WTC11 (cell line): ENCODE results near the gene ASB5. TPM values are rescaled to one million over a fixed set of nuclear protein-coding genes. Genes with fewer than 3 reads are reported as not detected.

Source experiments
- ATAC-seq: fragments of 200-7000 bp; cut with Tn5 transposase; 2 replicates; pipeline ENCODE4 v1.10.0; 2021; ENCODE audit warnings: mild to moderate bottlenecking, moderate library complexity
- CTCF ChIA-PET: fragments of 300-600 bp; sonication (Branson Sonifier 250); formaldehyde crosslinking; loops from one replicate; lab custom pipeline; 2021; ENCODE audit warnings: antibody characterized with exemption; lab: Charles Lee
- POLR2A ChIA-PET: fragments of 350-600 bp; sonication (Branson Sonifier 250); formaldehyde crosslinking; loops from one replicate; lab custom pipeline; 2021; ENCODE audit warnings: antibody characterized with exemption; lab: Charles Lee
- DNase-seq: peaks from one replicate; pipeline ENCODE4 v3.0.0; 2021; ENCODE audit warnings: low spot score
- H3K27ac Mint-ChIP-seq: 2 replicates; pipeline ENCODE4 v1.8.0; 2021; ENCODE audit warnings: mixed read lengths
- H3K27me3 Mint-ChIP-seq: 2 replicates; pipeline ENCODE4 v1.8.0; 2021; ENCODE audit warnings: low read depth, mild to moderate bottlenecking, moderate library complexity, mixed read lengths
- H3K36me3 Mint-ChIP-seq: 2 replicates; pipeline ENCODE4 v1.8.0; 2021; ENCODE audit warnings: mixed read lengths
- H3K4me1 Mint-ChIP-seq: 2 replicates; pipeline ENCODE4 v1.8.0; 2022; ENCODE audit warnings: mixed read lengths
- H3K4me3 Mint-ChIP-seq: 2 replicates; pipeline ENCODE4 v1.8.0; 2021; ENCODE audit warnings: mild to moderate bottlenecking, moderate library complexity, mixed read lengths
- H3K9me3 Mint-ChIP-seq: 2 replicates; pipeline ENCODE4 v1.8.0; 2021; ENCODE audit warnings: mixed read lengths
- E2F1 ChIP-seq: sonication (generic); formaldehyde crosslinking; IDR thresholded peaks from 2 replicates; pipeline ENCODE4 v1.8.0; 2022; ENCODE audit warnings: mild to moderate bottlenecking, missing genetic modification reagents
- ELF4 ChIP-seq: sonication (generic); formaldehyde crosslinking; IDR thresholded peaks from 2 replicates; pipeline ENCODE4 v1.8.1; 2022; ENCODE audit warnings: low read depth, mild to moderate bottlenecking, moderate library complexity, missing genetic modification reagents
- EMX1 ChIP-seq: fragments of 250-450 bp; sonication (Bioruptor Pico); IDR thresholded peaks from 2 replicates; pipeline ENCODE4 v1.8.0; 2021; ENCODE audit warnings: mild to moderate bottlenecking
- GABPB1 ChIP-seq: sonication (generic); formaldehyde crosslinking; IDR thresholded peaks from 2 replicates; pipeline ENCODE4 v1.8.1; 2023; ENCODE audit warnings: mild to moderate bottlenecking, missing genetic modification reagents
- KAT7 ChIP-seq: sonication (generic); formaldehyde crosslinking; IDR thresholded peaks from 2 replicates; pipeline ENCODE4 v1.8.1; 2023; ENCODE audit warnings: missing genetic modification reagents, mild to moderate bottlenecking, borderline replicate concordance
- MLX ChIP-seq: sonication (generic); formaldehyde crosslinking; IDR thresholded peaks from 2 replicates; pipeline ENCODE4 v1.8.1; 2023; ENCODE audit warnings: mild to moderate bottlenecking, missing genetic modification reagents, moderate library complexity
- NFE2L1 ChIP-seq: sonication (generic); formaldehyde crosslinking; IDR thresholded peaks from 2 replicates; pipeline ENCODE4 v1.8.1; 2023; ENCODE audit warnings: missing genetic modification reagents
- OVOL2 ChIP-seq: fragments of 250-450 bp; sonication (Bioruptor Pico); IDR thresholded peaks from 2 replicates; pipeline ENCODE4 v1.9.0; 2021; ENCODE audit warnings: mild to moderate bottlenecking, borderline replicate concordance
- PRRX2 ChIP-seq: fragments of 250-450 bp; sonication (Bioruptor Pico); IDR thresholded peaks from 2 replicates; pipeline ENCODE4 v1.8.0; 2021; ENCODE audit warnings: mild to moderate bottlenecking
- TEAD4 ChIP-seq: sonication (generic); formaldehyde crosslinking; IDR thresholded peaks from 2 replicates; pipeline ENCODE4 v1.8.0; 2022; ENCODE audit warnings: mild to moderate bottlenecking, missing genetic modification reagents
- USF1 ChIP-seq: sonication (generic); formaldehyde crosslinking; IDR thresholded peaks from 2 replicates; pipeline ENCODE4 v1.8.0; 2022; ENCODE audit warnings: mild to moderate bottlenecking, missing genetic modification reagents
- ZNF281 ChIP-seq: sonication (generic); formaldehyde crosslinking; IDR thresholded peaks from 2 replicates; pipeline ENCODE4 v1.8.0; 2023; ENCODE audit warnings: mild to moderate bottlenecking, missing genetic modification reagents
- ZNF416 ChIP-seq: fragments of 250-450 bp; sonication (Bioruptor Pico); IDR thresholded peaks from 2 replicates; pipeline ENCODE4 v1.9.0; 2021; ENCODE audit warnings: mild to moderate bottlenecking, inconsistent platforms
- ZNF532 ChIP-seq: fragments of 250-450 bp; sonication (Bioruptor Pico); IDR thresholded peaks from 2 replicates; pipeline ENCODE4 v1.9.0; 2021; ENCODE audit warnings: mild to moderate bottlenecking, borderline replicate concordance
- ZSCAN18 ChIP-seq: fragments of 250-450 bp; sonication (Bioruptor Pico); IDR thresholded peaks from 2 replicates; pipeline ENCODE4 v2.1.2; 2022; ENCODE audit warnings: mild to moderate bottlenecking, moderate library complexity
- total RNA-seq: library from RNA; stranded (reverse); gene quantifications from 3 replicates; pipeline ENCODE4 v1.2.3, GENCODE V29; 2021

ASB5 gene
- total RNA-seq, 1 experiment from 2014 or later: not detected

- TF ChIP-seq MLX: no peak
- no peak for TF ChIP-seq ELF4 (CRISPR knock-in tag)
- no peak for TF ChIP-seq ZNF281 (CRISPR knock-in tag)
- TF ChIP-seq KAT7 (CRISPR knock-in tag): no peak
- no peak for TF ChIP-seq NFE2L1 (CRISPR knock-in tag)
Measured at GRCh38 chr4:176289561-176289960, 20.5 kb upstream of the ASB5 start (continued).

- no peak overlapping the region for H3K27ac Mint-ChIP-seq
- ChIA-PET CTCF (interaction anchor here (1.8 kb wide), 1 partner anchor 11 kb away, joined by 8 read pairs; no protein-coding TSS in a partner anchor), POLR2A (interaction anchor here (0.6 kb wide), 1 partner anchor 309 kb away, joined by 3 read pairs; no protein-coding TSS in a partner anchor)
- no peak for ATAC-seq
- no peak for DNase-seq
- H3K27me3 Mint-ChIP-seq: no peaks in the 10 kb centered on the region
- H3K36me3 Mint-ChIP-seq: no peaks in the 10 kb centered on the region; the same call in 1 of the 2 replicates
- TF ChIP-seq TEAD4: no peak
- TF ChIP-seq USF1 (CRISPR knock-in tag): no peak
- no peak for TF ChIP-seq E2F1
- TF ChIP-seq ZNF281 (CRISPR knock-in tag): no peak
- TF ChIP-seq ZNF532 (CRISPR knock-in tag): no peak
- TF ChIP-seq ZSCAN18 (CRISPR knock-in tag): no peak
- TF ChIP-seq OVOL2 (CRISPR knock-in tag): no peak
- no peak for TF ChIP-seq PRRX2
- no peak for TF ChIP-seq ZNF416 (CRISPR knock-in tag)
- TF ChIP-seq ELF4 (CRISPR knock-in tag): no peak
- TF ChIP-seq EMX1 (CRISPR knock-in tag): no peak
- no peak for TF ChIP-seq MLX
- TF ChIP-seq GABPB1: no peak
- no peak overlapping the region for H3K4me3 Mint-ChIP-seq
- H3K9me3 Mint-ChIP-seq: 0 out of 2 replicates have a peak, but pooled peaks cover 6% of the 10 kb centered on the region
- peaks cover 12% of the 10 kb centered on the region for H3K4me1 Mint-ChIP-seq
Measured at GRCh38 chr4:176288020-176288419, 19.0 kb upstream of the ASB5 start.
